GM12878 (cell line): ENCODE measurements around the gene WNT16. TPM values are rescaled to one million over a fixed set of nuclear protein-coding genes. Genes with fewer than 3 reads are reported as not detected.

Source experiments
- BCLAF1 ChIP-seq: fragments of 450-650 bp; IDR thresholded peaks from 2 replicates; pipeline ENCODE4 v1.6.1; 2017; ENCODE audit warnings: antibody characterized with exemption, mild to moderate bottlenecking, moderate library complexity
- BHLHE40 ChIP-seq, 2 experiments: fragments of 450-650 bp in 1 of 2; IDR thresholded peaks; 2 replicates each; pipeline ENCODE4 v1.6.1; 2011 to 2017; ENCODE audit warnings: low read depth in 2 of 2, borderline replicate concordance in 1 of 2, improper control_type of control experiment in 1 of 2, low read length in 1 of 2, mild to moderate bottlenecking in 1 of 2
- CEBPB ChIP-seq, 2 experiments: fragments of 150-350 bp in 1 of 2; IDR thresholded peaks; 2 replicates each; pipeline ENCODE4 v1.6.1; 2012 to 2014; ENCODE audit warnings: low read depth in 2 of 2, low read length in 2 of 2, borderline replicate concordance in 1 of 2, inconsistent platforms in 1 of 2
- CREB1 ChIP-seq: IDR thresholded peaks from 2 replicates; pipeline ENCODE4 v1.6.1; 2012; ENCODE audit warnings: low read depth, mild to moderate bottlenecking, inconsistent platforms
- FOXM1 ChIP-seq: IDR thresholded peaks from 2 replicates; pipeline ENCODE4 v1.6.1; 2012; ENCODE audit warnings: low read depth, mild to moderate bottlenecking, inconsistent platforms, low read length, moderate library complexity
- MEF2B ChIP-seq: fragments of 450-650 bp; IDR thresholded peaks from 2 replicates; pipeline ENCODE4 v1.6.1; 2018; ENCODE audit warnings: mild to moderate bottlenecking, moderate library complexity; ENCODE audit not compliant: partially characterized antibody, poor library complexity, severe bottlenecking
- NFIC ChIP-seq: IDR thresholded peaks from 2 replicates; pipeline ENCODE4 v1.6.1; 2012; ENCODE audit warnings: low read depth, mild to moderate bottlenecking, inconsistent platforms, low read length, moderate library complexity
- NFYA ChIP-seq: IDR thresholded peaks from 2 replicates; pipeline ENCODE4 v1.6.1; 2011; ENCODE audit warnings: low read depth, mild to moderate bottlenecking, low read length, improper control_type of control experiment, borderline replicate concordance
- NRF1 ChIP-seq: conservative IDR thresholded peaks from 2 replicates; pipeline ENCODE4 v1.6.1; 2011; ENCODE audit warnings: mild to moderate bottlenecking, low read depth, low read length, improper control_type of control experiment
- PKNOX1 ChIP-seq: fragments of 450-650 bp; IDR thresholded peaks from 2 replicates; pipeline ENCODE4 v1.6.1; 2016; ENCODE audit warnings: mild to moderate bottlenecking
- PRDM15 ChIP-seq: fragments of 450-650 bp; formaldehyde crosslinking; IDR thresholded peaks from 2 replicates; pipeline ENCODE4 v1.4.0; 2020; ENCODE audit warnings: mild to moderate bottlenecking, moderate library complexity
- SMAD5 ChIP-seq: IDR thresholded peaks from 2 replicates; pipeline ENCODE4 v1.6.1; 2016; ENCODE audit warnings: antibody characterized with exemption, low read depth
- SP1 ChIP-seq: IDR thresholded peaks from one replicate; pipeline ENCODE4 v1.6.1; 2011; ENCODE audit warnings: low read depth, low read length
- SRF ChIP-seq, 2 experiments: IDR thresholded peaks; 2 replicates each; pipeline ENCODE4 v1.6.1; 2011; ENCODE audit warnings: low read depth in 2 of 2, low read length in 2 of 2, mild to moderate bottlenecking in 1 of 2, moderate library complexity in 1 of 2
- SUPT20H ChIP-seq: IDR thresholded peaks from 2 replicates; pipeline ENCODE4 v1.6.1; 2011; ENCODE audit warnings: low read depth, mild to moderate bottlenecking, low read length, moderate library complexity, borderline replicate concordance; ENCODE audit not compliant: control insufficient read depth
- TAF1 ChIP-seq: IDR thresholded peaks from 2 replicates; pipeline ENCODE4 v1.6.1; 2011; ENCODE audit warnings: mild to moderate bottlenecking, low read depth, low read length, borderline replicate concordance
- USF2 ChIP-seq: IDR thresholded peaks from 2 replicates; pipeline ENCODE4 v1.6.1; 2011; ENCODE audit warnings: low read depth, low read length, improper control_type of control experiment, borderline replicate concordance
- YY1 ChIP-seq: IDR thresholded peaks from 2 replicates; pipeline ENCODE4 v1.6.1; 2011; ENCODE audit warnings: low read depth, mild to moderate bottlenecking, low read length
- ZNF217 ChIP-seq: fragments of 450-650 bp; IDR thresholded peaks from 2 replicates; pipeline ENCODE4 v1.6.1; 2017; ENCODE audit warnings: antibody characterized with exemption, mild to moderate bottlenecking
- polyA plus RNA-seq, 11 experiments: library from polyadenylated mRNA; depleted of rRNA in 4 of 11; unstranded in 6 of 11; stranded (reverse) in 5 of 11; fragments of >200 nt; fragmentation: Nextera tagmentation in 4 of 11; fragmentation: Illumina TruSeq in 1 of 11; extraction: Ambion mirVana in 4 of 11; extraction: Trizol in 1 of 11; gene quantifications; 1 replicate in 1 of 11; 2 replicates in 10 of 11; pipeline versions ENCODE4 v1.2.1 to v1.2.3, GENCODE V29; 2011 to 2016; ENCODE audit warnings: inconsistent platforms in 2 of 11, missing spikeins in 2 of 11, low read depth in 1 of 11
- total RNA-seq, 4 experiments: library from RNA; depleted of rRNA in 3 of 4; stranded (reverse); fragments of >200 nt in 3 of 4; fragmentation: Illumina TruSeq in 1 of 4; extraction: Trizol in 1 of 4; gene quantifications; 2 replicates each; pipeline versions ENCODE4 v1.2.1 to v1.2.3, GENCODE V29; 2013 to 2021
- TF ChIP-seq, protein P1 (sequence below): fragments of 450-650 bp; IDR thresholded peaks from 2 replicates; pipeline ENCODE4 v1.6.1; 2017; ENCODE audit warnings: mild to moderate bottlenecking, low read depth, inconsistent platforms; ENCODE audit not compliant: poor library complexity, severe bottlenecking

Gene WNT16
- total and polyA plus RNA-seq, 10 of the 15 experiments (the other 5 are each of a cell fraction or from before 2014, with no cell fraction given), result 0.05 to 0.11 (median 0.06) TPM; not detected in 5

DNA sequence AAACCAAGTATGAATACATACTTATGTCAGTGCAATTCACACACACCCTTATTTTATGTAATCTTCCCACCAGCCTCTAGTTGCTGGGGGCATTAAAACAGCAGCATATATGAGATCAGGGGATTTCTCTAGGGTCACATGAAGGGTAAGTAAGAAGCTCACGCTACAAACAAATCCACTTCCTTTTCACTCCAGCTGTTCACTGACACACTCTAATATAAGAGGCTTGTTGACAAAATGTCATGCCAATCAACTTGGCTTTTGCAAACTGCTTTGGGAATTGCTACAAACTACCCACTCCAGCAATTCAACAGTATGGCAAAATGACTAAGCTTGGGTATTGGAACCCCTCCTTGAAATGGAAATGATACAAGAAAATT is 57.0 kb downstream of the WNT16 start (continued):
- TF ChIP-seq, protein P1, sequence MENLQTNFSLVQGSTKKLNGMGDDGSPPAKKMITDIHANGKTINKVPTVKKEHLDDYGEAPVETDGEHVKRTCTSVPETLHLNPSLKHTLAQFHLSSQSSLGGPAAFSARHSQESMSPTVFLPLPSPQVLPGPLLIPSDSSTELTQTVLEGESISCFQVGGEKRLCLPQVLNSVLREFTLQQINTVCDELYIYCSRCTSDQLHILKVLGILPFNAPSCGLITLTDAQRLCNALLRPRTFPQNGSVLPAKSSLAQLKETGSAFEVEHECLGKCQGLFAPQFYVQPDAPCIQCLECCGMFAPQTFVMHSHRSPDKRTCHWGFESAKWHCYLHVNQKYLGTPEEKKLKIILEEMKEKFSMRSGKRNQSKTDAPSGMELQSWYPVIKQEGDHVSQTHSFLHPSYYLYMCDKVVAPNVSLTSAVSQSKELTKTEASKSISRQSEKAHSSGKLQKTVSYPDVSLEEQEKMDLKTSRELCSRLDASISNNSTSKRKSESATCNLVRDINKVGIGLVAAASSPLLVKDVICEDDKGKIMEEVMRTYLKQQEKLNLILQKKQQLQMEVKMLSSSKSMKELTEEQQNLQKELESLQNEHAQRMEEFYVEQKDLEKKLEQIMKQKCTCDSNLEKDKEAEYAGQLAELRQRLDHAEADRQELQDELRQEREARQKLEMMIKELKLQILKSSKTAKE, result no peak
- TF ChIP-seq ZNF217 (no peak), BHLHE40 (IDR thresholded peaks at IDR 0.05; ENCODE audit: borderline replicate concordance in 1 of 2, low read depth in 2 of 2, low read length in 1 of 2) (peak; percentile 86), CREB1 (peak; percentile 70), PKNOX1 (peak; percentile 96), TAF1 (no peak), SP1 (no peak), NRF1 (no peak), FOXM1 (peak; percentile 91), SUPT20H (no peak), CEBPB (IDR thresholded peaks at IDR 0.05; ENCODE audit: borderline replicate concordance in 1 of 2, low read depth in 2 of 2, low read length in 2 of 2) (no peak), PRDM15 (CRISPR knock-in tag) (no peak), NFIC (peak; percentile 84), BCLAF1 (no peak), NFYA (no peak), MEF2B (peak; percentile 89), SMAD5 (no peak), YY1 (0 out of 2 replicates have a peak, but pooled peaks have one; percentile 19), USF2 (peak; percentile 51; the same call in 1 of the 2 replicates), SRF (IDR thresholded peaks at IDR 0.05; ENCODE audit: low read depth in 2 of 2, low read length in 2 of 2) (no peak)
